Measurements from ENCODE around the gene NFIX.

The NFIX gene

GRCh38 chr19:13050274-13050673, 55.0 kb downstream of the NFIX start:
- DNase-seq (ENCODE audit: low read depth, low spot score), result no peak
- no peak overlapping the region for H3K27ac ChIP-seq

DNA sequence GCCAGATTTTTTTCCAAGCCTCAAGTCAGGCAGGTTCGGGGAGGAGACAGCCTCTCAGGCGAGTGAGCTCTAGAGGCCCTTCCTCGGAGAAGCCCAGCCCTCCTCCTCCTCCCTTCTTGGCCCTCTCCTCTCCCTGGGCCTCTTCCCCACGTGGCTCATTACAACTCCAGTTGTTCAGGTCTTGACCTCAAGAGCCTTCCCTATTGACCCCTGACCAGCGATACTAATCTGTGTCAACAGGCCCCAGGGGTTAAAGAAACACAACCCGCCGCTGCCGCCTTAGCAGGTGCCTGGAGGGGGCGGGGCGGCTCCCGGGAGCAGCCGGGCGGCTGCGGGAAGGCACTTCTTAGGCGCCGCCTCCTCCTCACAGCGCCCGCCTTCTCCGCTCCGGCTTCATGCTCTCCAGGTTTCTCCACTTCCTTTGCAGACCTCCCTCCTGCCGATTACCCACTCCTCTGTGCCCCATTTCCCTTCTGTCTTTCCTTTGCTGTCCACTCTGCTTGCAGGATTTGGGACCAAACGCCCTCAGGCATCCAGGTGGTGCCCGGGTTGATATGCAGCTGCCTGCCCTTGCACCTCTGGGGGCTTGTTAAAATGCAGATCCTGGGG, 56.4 kb downstream of the NFIX start:
- no peak for DNase-seq (ENCODE audit: low read depth, low spot score)
- H3K27ac ChIP-seq, result peak overlapping the region; percentile 17

GRCh38 chr19:13052447-13053175, 57.3 kb downstream of the NFIX start:
- H3K27ac ChIP-seq, result peak overlapping the region; percentile 88

DNA sequence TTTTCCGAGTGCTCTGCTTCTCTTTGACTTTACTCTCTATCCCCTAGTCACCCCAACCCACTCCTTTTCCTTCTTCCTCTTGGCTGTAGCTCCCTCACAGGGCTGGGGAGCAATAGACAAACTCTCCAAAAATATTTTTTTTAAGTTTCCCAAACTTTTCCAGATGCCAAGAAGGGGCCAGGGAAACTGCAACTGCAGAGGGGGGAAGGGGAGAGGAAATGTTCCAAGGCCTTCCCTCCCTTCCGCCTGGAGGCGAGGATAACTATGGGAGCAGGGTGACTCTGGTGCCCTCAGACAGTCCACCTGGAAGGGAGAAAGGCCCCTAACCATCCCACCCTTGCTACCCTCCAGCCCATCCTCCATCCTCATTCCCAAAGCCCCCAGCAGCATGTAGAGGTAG, 58.0 kb downstream of the NFIX start:
- no peak for DNase-seq (ENCODE audit: low read depth, low spot score)
- H3K27ac ChIP-seq, result peak overlapping the region; percentile 88

More at GRCh38 chr19:13052447-13053175, 57.3 kb downstream of the NFIX start:
- no peak for DNase-seq (ENCODE audit: low read depth, low spot score)

DNA sequence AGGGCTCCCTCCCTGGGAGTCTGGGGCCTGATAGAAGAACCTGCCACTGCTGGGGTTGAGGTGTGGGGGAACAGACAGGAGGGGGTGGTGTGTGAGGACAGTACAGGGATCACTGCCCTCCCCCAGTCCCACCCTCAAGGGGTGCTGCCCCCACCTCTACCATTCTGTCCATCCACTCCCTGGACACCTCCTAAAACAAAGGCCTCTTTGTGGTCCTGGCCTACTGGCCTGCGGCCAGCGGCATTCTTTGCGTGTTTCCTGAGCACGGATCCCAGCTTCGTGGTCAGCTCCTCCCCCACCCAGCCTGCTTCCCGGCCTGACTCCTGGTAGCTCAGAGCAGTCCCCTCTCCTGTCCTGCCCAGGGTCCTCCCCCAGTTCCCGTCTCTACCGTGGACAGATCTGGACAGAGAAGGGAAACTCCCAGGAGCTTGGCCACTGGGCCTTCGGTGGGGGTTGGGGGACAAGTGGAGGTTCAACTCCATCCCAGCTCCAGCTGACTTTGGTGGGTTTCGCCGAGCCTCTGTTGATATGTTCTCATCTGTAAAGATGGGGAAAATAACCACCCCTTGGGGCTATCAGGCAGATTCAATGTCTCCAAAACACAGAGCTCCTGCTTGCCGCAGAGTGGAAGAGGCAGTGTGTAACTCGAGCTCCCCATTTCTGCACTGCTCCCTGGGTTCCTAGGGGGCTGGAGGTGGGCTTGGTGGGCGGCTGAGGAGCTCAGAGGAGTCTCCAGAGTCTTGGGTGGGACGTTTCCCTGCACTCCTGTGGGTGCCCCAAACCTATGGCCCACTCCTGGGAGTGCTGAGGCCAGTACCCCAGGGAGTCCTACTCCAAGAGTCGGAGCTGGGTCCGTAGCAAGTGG, 58.7 kb downstream of the NFIX start:
- no peak for DNase-seq (ENCODE audit: low read depth, low spot score)
- H3K27ac ChIP-seq, result peak overlapping the region; percentile 88

DNA sequence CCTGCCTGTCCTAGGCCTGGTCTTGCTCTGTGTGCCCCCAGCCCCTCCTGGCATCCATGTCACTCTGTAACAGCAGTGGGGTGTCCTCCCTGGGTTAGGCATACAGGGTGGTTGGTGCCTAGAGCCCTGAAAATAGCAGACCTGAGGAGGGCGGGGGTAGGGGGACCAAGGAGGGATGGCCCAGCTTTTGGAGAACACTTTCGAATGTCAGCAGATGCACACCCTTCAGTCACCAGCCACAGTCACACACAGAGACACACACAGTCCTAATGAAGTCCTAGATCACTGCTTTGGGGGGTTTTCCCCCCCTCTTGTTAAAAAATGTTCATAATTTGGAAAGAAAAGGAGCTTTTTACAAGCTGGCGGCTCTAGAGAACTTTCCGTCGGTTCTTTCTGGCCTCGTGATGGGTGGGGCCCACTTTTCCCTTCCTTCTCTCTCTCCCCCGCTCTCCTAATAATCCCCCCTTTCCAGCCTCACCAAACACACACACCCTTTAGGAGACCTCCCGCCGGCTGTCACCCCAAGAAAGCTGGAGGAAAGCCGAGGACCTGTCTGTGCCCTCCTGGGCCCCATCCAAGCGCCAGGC, 59.4 kb downstream of the NFIX start:
- peak overlapping the region; percentile 88 for H3K27ac ChIP-seq
- DNase-seq (ENCODE audit: low read depth, low spot score), result no peak

GRCh38 chr19:13055213-13056051, 60.2 kb downstream of the NFIX start:
- DNase-seq (ENCODE audit: low read depth, low spot score), result no peak
- H3K27ac ChIP-seq, result peak overlapping the region; percentile 88

- no peak for DNase-seq (ENCODE audit: low read depth, low spot score)
- peak overlapping the region; percentile 88 for H3K27ac ChIP-seq
Measured at GRCh38 chr19:13056052-13056660, 60.9 kb downstream of the NFIX start.

GRCh38 chr19:13057147-13057572, 61.9 kb downstream of the NFIX start:
- no peak for DNase-seq (ENCODE audit: low read depth, low spot score)
- no peak overlapping the region for H3K27ac ChIP-seq

DNA sequence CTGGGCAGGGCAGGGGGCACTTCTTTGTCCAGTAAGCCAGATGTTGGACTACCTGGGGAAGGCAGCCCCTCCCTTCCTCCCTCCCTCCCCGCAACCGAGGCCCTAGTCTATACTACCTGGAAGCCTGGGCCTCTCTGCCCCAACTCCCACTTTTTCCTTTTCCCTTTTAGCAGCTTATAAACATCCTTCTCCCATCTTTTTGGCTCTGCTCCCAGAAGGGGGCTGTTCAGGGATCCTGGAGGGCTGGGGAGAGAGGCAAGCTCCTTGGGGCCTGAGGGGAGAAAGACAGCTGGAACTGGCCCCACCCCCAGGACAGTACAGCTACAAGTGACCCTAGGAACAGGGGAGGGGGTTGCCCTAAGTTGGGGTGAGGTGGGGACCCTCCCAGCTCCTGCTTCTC, 62.5 kb downstream of the NFIX start:
- no peak overlapping the region for H3K27ac ChIP-seq
- DNase-seq (ENCODE audit: low read depth, low spot score), result no peak

GRCh38 chr19:13058951-13059660, 63.8 kb downstream of the NFIX start:
- DNase-seq (ENCODE audit: low read depth, low spot score), result no peak

GRCh38 chr19:13060233-13060963, 65.1 kb downstream of the NFIX start:
- no peak for DNase-seq (ENCODE audit: low read depth, low spot score)

More at GRCh38 chr19:13058951-13059660, 63.8 kb downstream of the NFIX start:
- no peak overlapping the region for H3K27ac ChIP-seq

DNA sequence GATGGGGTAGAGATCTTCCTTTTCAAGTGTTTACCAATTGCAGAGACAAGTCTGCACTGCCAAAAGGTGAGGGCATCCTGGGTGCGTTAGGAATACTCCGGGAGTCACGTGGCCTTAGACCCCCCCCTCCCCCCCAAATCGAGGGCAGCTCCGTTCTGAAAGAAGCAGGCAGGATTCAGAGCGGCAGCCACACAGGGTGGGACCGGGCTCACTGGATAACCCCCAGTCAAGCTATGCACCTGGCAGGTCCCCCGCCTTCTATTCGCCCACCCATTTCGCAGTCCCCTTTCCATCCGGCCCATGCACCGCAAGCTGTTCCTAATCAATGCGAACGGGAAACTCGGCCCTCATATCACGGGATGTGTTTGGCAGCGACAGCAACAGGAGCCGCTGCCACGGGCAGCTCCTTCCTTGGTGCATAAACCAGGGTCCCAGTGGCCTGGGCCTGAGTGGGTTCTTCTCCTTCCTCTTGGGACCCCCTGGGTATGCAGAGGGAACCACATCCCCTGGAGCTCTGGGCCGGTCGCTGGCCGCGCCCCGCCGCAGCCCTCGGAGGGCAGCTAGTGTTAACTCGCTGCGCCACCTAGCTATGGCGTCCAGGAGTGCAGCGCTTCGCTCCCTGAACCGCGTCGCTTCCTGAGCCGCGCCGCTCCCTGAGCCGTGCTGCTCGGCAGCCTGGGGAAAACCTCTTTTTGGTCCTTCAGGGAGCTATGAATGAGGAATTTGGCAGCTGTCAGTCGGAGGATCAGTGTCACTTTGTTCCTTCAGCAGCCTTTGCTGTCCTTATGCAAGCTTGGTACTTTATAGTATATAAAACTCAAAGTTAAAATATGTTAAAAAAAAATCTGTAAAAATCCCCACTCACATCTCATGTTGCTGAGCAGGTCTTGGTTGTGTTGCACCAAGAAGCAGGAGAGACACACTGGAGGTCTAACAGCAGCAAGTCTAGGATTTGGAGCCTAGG, 66.0 kb downstream of the NFIX start:
- no peak for DNase-seq (ENCODE audit: low read depth, low spot score)
- peak overlapping the region; percentile 11 for H3K27ac ChIP-seq

More at GRCh38 chr19:13060233-13060963, 65.1 kb downstream of the NFIX start:
- H3K27ac ChIP-seq, result peak overlapping the region; percentile 11

DNA sequence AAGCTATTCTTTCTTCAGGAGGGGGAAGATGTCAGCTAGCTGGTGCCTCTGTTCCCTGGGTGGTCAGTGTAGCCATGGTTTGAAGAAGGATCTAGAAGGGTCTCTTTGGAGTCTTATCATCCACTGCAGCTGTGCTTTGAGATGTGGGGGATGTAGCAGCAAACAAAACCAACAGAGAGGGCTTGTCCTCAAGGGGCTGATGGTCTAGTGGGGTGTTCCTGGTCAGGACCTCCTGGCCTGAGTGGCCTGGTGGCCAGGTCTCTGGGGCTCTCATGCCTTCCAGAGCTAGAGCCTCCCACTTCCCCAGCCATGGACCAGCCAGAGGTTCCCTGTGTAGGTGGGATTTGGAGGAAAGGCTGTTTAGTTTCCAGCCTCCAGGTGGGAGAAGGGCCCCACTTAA, 67.0 kb downstream of the NFIX start:
- H3K27ac ChIP-seq, result no peak overlapping the region
- no peak for DNase-seq (ENCODE audit: low read depth, low spot score)

DNA sequence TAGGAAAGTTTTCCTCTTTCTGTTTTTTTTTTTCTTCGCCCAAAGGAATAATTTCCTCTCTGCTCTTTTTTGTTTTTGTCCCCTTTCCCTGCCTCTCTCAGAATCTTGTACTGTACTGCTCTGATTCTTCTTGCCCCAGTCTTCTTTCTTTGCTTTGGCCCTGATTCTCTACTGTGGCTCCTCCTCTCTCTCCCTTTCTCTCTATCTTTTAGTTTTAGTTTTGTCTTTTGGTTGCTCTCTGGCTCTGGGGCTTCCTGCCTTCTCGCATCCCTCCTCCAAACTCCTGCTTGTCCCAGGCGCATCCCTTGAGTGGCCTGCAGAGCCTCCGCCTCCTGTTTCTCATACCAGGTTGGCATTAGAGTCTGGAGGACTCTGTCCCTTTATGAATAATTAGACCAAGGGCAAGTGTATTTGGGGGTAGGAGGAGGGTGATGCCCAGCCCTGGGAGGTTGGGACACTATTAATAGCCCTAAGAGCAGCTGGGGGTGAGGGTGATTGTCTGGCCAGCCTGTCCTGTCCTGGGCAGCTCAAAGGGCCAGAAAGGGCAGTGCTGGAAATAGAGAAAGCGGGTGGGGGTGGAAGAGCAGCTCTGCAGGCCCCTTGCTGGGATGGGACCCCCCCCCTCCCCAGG, 68.3 kb downstream of the NFIX start:
- no peak for DNase-seq (ENCODE audit: low read depth, low spot score)
- H3K27ac ChIP-seq, result no peak overlapping the region

- H3K27ac ChIP-seq, result no peak overlapping the region
- no peak for DNase-seq (ENCODE audit: low read depth, low spot score)
Measured at GRCh38 chr19:13064092-13064489, 68.8 kb downstream of the NFIX start.
